ENCODE results near the gene CATSPERD.

Gene CATSPERD

GRCh38 chr19:5787409-5788182 lies 67.2 kb downstream of the CATSPERD start:
- no peak for DNase-seq (ENCODE audit: low read depth in 3 of 3)

GRCh38 chr19:5788422-5788821 lies 68.0 kb downstream of the CATSPERD start:
- no peak for DNase-seq (ENCODE audit: low read depth in 3 of 3)

GRCh38 chr19:5789351-5789761 lies 68.9 kb downstream of the CATSPERD start:
- DNase-seq (ENCODE audit: low read depth in 3 of 3), result no peak

- DNase-seq (ENCODE audit: low read depth in 3 of 3), result no peak
Observed at GRCh38 chr19:5789886-5790558, 69.6 kb downstream of the CATSPERD start.

GRCh38 chr19:5790559-5791520 lies 70.4 kb downstream of the CATSPERD start, which contains the start of gene DUS3L:
DUS3L (minus strand) TSS chr19:5791163; CDS start chr19:5791141, 22 bp downstream.
- peak; percentile 93 to 98 (median 96) for DNase-seq (ENCODE audit: low read depth in 3 of 3)

GRCh38 chr19:5792224-5792623 lies 71.8 kb downstream of the CATSPERD start:
- DNase-seq (ENCODE audit: low read depth in 3 of 3), result no peak

- DNase-seq (ENCODE audit: low read depth in 3 of 3), result no peak
Observed at GRCh38 chr19:5793188-5793587, 72.8 kb downstream of the CATSPERD start.

GRCh38 chr19:5795382-5795919 lies 75.0 kb downstream of the CATSPERD start:
- no peak for DNase-seq (ENCODE audit: low read depth in 3 of 3)

- no peak for DNase-seq (ENCODE audit: low read depth in 3 of 3)
Observed at GRCh38 chr19:5798244-5798643, 77.8 kb downstream of the CATSPERD start.

- DNase-seq (ENCODE audit: low read depth in 3 of 3), result no peak
Observed at GRCh38 chr19:5799247-5800241, 79.1 kb downstream of the CATSPERD start.

- DNase-seq (ENCODE audit: low read depth in 3 of 3), result no peak
Observed at GRCh38 chr19:5800361-5801270, 80.2 kb downstream of the CATSPERD start.

- no peak for DNase-seq (ENCODE audit: low read depth in 3 of 3)
Observed at GRCh38 chr19:5801796-5802619, 81.6 kb downstream of the CATSPERD start.

GRCh38 chr19:5803441-5803751 lies 83.0 kb downstream of the CATSPERD start:
- no peak for DNase-seq (ENCODE audit: low read depth in 3 of 3)

GRCh38 chr19:5803752-5804515 lies 83.5 kb downstream of the CATSPERD start:
- DNase-seq (ENCODE audit: low read depth in 3 of 3), result peak; percentile 91 to 94 (median 92)

GRCh38 chr19:5804516-5805461 lies 84.4 kb downstream of the CATSPERD start, which contains the start of gene NRTN:
NRTN (plus strand) TSS chr19:5805067; CDS start chr19:5824166, 19,099 bp downstream.
- no peak for DNase-seq (ENCODE audit: low read depth in 3 of 3)

- peak in 2 of 3 donors; percentile 47 to 62 for DNase-seq (ENCODE audit: low read depth in 3 of 3)
Observed at GRCh38 chr19:5805462-5806132, 85.2 kb downstream of the CATSPERD start.

All from stimulated activated CD4-positive, alpha-beta T cell treated with anti-CD3 and anti-CD28 coated beads, TNF-alpha, amount 100 ng/mL, for 48 hours (primary cell).